Liver (tissue), 9 donors: ENCODE data around the gene PCNT. TPM values are rescaled to one million over a fixed set of nuclear protein-coding genes. Genes with fewer than 3 reads are reported as not detected.

Experiments
- DNase-seq: peaks from one replicate; pipeline ENCODE4 v3.0.0-alpha.2; 2017; ENCODE audit warnings: low spot score
- H3K27ac ChIP-seq, 2 donors: one replicate each; pipeline ENCODE4 v1.7.0; 2013; ENCODE audit warnings: inconsistent platforms in 2 of 2, low read length in 2 of 2, control low read depth in 1 of 2, low read depth in 1 of 2, mild to moderate bottlenecking in 1 of 2
- H3K27me3 ChIP-seq, 4 donors: one replicate each; pipeline versions ENCODE4 v1.6.1 to v1.7.0; 2013; ENCODE audit warnings: low read length in 3 of 4, inconsistent platforms in 1 of 4, mild to moderate bottlenecking in 1 of 4, moderate library complexity in 1 of 4; ENCODE audit not compliant: control insufficient read depth in 4 of 4, insufficient read depth in 4 of 4
- H3K36me3 ChIP-seq, 4 donors: one replicate each; pipeline versions ENCODE4 v1.6.1 to v1.7.0; 2013; ENCODE audit warnings: low read length in 3 of 4, mild to moderate bottlenecking in 3 of 4, low read depth in 1 of 4, moderate library complexity in 1 of 4; ENCODE audit not compliant: control insufficient read depth in 4 of 4, insufficient read depth in 3 of 4
- H3K4me1 ChIP-seq, 4 donors: one replicate each; pipeline versions ENCODE4 v1.6.1 to v1.7.0; 2013; ENCODE audit warnings: low read length in 3 of 4, mild to moderate bottlenecking in 3 of 4, moderate library complexity in 1 of 4; ENCODE audit not compliant: control insufficient read depth in 4 of 4, insufficient read depth in 4 of 4
- H3K4me3 ChIP-seq, 3 donors: one replicate each; pipeline versions ENCODE4 v1.6.1 to v1.7.0; 2013; ENCODE audit warnings: low read length in 3 of 3, control low read depth in 1 of 3, low read depth in 1 of 3, mild to moderate bottlenecking in 1 of 3
- H3K9ac ChIP-seq, 2 donors: one replicate each; pipeline ENCODE4 v1.7.0; 2013; ENCODE audit warnings: low read length in 2 of 2, mild to moderate bottlenecking in 2 of 2, moderate library complexity in 2 of 2, control low read depth in 1 of 2, low read depth in 1 of 2
- H3K9me3 ChIP-seq, 4 donors: one replicate each; pipeline versions ENCODE4 v1.6.1 to v1.7.0; 2013; ENCODE audit warnings: low read length in 3 of 4; ENCODE audit not compliant: control insufficient read depth in 4 of 4
- ATF3 ChIP-seq: IDR thresholded peaks from 2 replicates; pipeline ENCODE4 v1.6.1; 2016; ENCODE audit warnings: antibody characterized with exemption
- FOXA2 ChIP-seq: IDR thresholded peaks from 2 replicates; pipeline ENCODE4 v1.6.1; 2016; ENCODE audit warnings: antibody characterized with exemption
- GABPA ChIP-seq, 2 donors: IDR thresholded peaks in 1 of 2; conservative IDR thresholded peaks in 1 of 2; 2 replicates each; pipeline ENCODE4 v1.6.1; 2016; ENCODE audit warnings: antibody characterized with exemption in 2 of 2, mild to moderate bottlenecking in 1 of 2, moderate library complexity in 1 of 2
- HNF4A ChIP-seq, 2 donors: conservative IDR thresholded peaks; 2 replicates each; pipeline ENCODE4 v1.6.1; 2016; ENCODE audit warnings: antibody characterized with exemption in 2 of 2, mild to moderate bottlenecking in 2 of 2
- HNF4G ChIP-seq: IDR thresholded peaks from 2 replicates; pipeline ENCODE4 v1.6.1; 2016; ENCODE audit warnings: antibody characterized with exemption
- JUND ChIP-seq, 2 donors: IDR thresholded peaks; 2 replicates each; pipeline ENCODE4 v1.6.1; 2016; ENCODE audit warnings: antibody characterized with exemption in 2 of 2
- MAX ChIP-seq: IDR thresholded peaks from 2 replicates; pipeline ENCODE4 v1.6.1; 2016; ENCODE audit warnings: antibody characterized with exemption
- NR2F2 ChIP-seq: IDR thresholded peaks from 2 replicates; pipeline ENCODE4 v1.6.1; 2016; ENCODE audit warnings: antibody characterized with exemption
- RAD21 ChIP-seq, 2 donors: IDR thresholded peaks; 2 replicates each; pipeline ENCODE4 v1.6.1; 2016; ENCODE audit warnings: antibody characterized with exemption in 2 of 2, mild to moderate bottlenecking in 2 of 2
- RXRA ChIP-seq, 2 donors: IDR thresholded peaks; 2 replicates each; pipeline ENCODE4 v1.6.1; 2017 to 2018; ENCODE audit warnings: antibody characterized with exemption in 2 of 2, mild to moderate bottlenecking in 1 of 2
- SP1 ChIP-seq: IDR thresholded peaks from 2 replicates; pipeline ENCODE4 v1.6.1; 2018; ENCODE audit warnings: antibody characterized with exemption, mild to moderate bottlenecking
- TAF1 ChIP-seq: conservative IDR thresholded peaks from 2 replicates; pipeline ENCODE4 v1.6.1; 2016; ENCODE audit warnings: antibody characterized with exemption, mild to moderate bottlenecking
- YY1 ChIP-seq: IDR thresholded peaks from 2 replicates; pipeline ENCODE4 v1.6.1; 2016; ENCODE audit warnings: antibody characterized with exemption, mild to moderate bottlenecking
- ZBTB33 ChIP-seq: IDR thresholded peaks from 2 replicates; pipeline ENCODE4 v1.6.1; 2016; ENCODE audit warnings: antibody characterized with exemption
- WGBS: extraction: QIAGEN DNeasy Blood & Tissue Kit; methylation state at CpG from one replicate; pipeline ENCODE4 v1.1.7; 2013; 5-methylcytosine and 5-hydroxymethylcytosine counted together
- polyA plus RNA-seq, 2 donors: library from polyadenylated mRNA; stranded (reverse) in 1 of 2; unstranded in 1 of 2; fragments of 200-250 nt in 1 of 2; fragments of >200 nt in 1 of 2; fragmentation: Nextera tagmentation in 1 of 2; extraction: Ambion mirVana in 1 of 2; gene quantifications; one replicate each; pipeline versions ENCODE4 v1.2.1 to v1.2.3, GENCODE V29; 2013 to 2015
- total RNA-seq, 2 donors: library from RNA; depleted of rRNA; stranded (reverse); fragments of >200 nt; gene quantifications; one replicate each; pipeline ENCODE4 v1.2.3, GENCODE V29; 2014
- TF ChIP-seq, protein P1 (sequence below): fragments of 150-350 bp; IDR thresholded peaks from 2 replicates; pipeline ENCODE4 v1.5.1; 2017; ENCODE audit warnings: improper control_type of control experiment, low read depth, low read length; ENCODE audit not compliant: missing input control
- TF ChIP-seq, protein P2 (sequence below): IDR thresholded peaks from 2 replicates; pipeline ENCODE4 v1.6.1; 2016; ENCODE audit warnings: antibody characterized with exemption, mild to moderate bottlenecking
- donor health status: healthy.
- donor health status: healthy.
- donor health status: healthy.
- donor health status: healthy.
- donor health status: healthy.

The PCNT gene
- total and polyA plus RNA-seq, 4 donors: 6.7 to 36.8 (median 15.2) TPM

- WGBS: 96% methylated on average over 16 of the region's 16 CpGs
- Histone ChIP-seq H3K4me1 (no peaks in the 10 kb centered on the region), H3K27ac (no peak overlapping the region), H3K36me3 (peaks cover 7 to 49% (median 26%) of the 10 kb centered on the region in 4 donors), H3K27me3 (no peaks in the 10 kb centered on the region), H3K4me3 (no peak overlapping the region), H3K9ac (no peak overlapping the region), H3K9me3 (no peaks in the 10 kb centered on the region)
- TF ChIP-seq YY1: no peak
- TF ChIP-seq NR2F2: no peak
- TF ChIP-seq FOXA2: no peak
- no peak for TF ChIP-seq ZBTB33
- TF ChIP-seq, protein P1, sequence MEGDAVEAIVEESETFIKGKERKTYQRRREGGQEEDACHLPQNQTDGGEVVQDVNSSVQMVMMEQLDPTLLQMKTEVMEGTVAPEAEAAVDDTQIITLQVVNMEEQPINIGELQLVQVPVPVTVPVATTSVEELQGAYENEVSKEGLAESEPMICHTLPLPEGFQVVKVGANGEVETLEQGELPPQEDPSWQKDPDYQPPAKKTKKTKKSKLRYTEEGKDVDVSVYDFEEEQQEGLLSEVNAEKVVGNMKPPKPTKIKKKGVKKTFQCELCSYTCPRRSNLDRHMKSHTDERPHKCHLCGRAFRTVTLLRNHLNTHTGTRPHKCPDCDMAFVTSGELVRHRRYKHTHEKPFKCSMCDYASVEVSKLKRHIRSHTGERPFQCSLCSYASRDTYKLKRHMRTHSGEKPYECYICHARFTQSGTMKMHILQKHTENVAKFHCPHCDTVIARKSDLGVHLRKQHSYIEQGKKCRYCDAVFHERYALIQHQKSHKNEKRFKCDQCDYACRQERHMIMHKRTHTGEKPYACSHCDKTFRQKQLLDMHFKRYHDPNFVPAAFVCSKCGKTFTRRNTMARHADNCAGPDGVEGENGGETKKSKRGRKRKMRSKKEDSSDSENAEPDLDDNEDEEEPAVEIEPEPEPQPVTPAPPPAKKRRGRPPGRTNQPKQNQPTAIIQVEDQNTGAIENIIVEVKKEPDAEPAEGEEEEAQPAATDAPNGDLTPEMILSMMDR: no peak
- TF ChIP-seq GABPA (IDR thresholded peaks at IDR 0.05 in 1 of 2, conservative IDR thresholded peaks at IDR 0.05 in 1 of 2): no peak
- no peak for TF ChIP-seq RXRA (IDR thresholded peaks at IDR 0.05)
- no peak for TF ChIP-seq HNF4G
- no peak for TF ChIP-seq ATF3
- no peak for TF ChIP-seq SP1
- no peak for TF ChIP-seq JUND (IDR thresholded peaks at IDR 0.05)
- no peak for TF ChIP-seq RAD21 (IDR thresholded peaks at IDR 0.05)
- no peak for TF ChIP-seq MAX
- TF ChIP-seq TAF1: no peak
- TF ChIP-seq, protein P2, sequence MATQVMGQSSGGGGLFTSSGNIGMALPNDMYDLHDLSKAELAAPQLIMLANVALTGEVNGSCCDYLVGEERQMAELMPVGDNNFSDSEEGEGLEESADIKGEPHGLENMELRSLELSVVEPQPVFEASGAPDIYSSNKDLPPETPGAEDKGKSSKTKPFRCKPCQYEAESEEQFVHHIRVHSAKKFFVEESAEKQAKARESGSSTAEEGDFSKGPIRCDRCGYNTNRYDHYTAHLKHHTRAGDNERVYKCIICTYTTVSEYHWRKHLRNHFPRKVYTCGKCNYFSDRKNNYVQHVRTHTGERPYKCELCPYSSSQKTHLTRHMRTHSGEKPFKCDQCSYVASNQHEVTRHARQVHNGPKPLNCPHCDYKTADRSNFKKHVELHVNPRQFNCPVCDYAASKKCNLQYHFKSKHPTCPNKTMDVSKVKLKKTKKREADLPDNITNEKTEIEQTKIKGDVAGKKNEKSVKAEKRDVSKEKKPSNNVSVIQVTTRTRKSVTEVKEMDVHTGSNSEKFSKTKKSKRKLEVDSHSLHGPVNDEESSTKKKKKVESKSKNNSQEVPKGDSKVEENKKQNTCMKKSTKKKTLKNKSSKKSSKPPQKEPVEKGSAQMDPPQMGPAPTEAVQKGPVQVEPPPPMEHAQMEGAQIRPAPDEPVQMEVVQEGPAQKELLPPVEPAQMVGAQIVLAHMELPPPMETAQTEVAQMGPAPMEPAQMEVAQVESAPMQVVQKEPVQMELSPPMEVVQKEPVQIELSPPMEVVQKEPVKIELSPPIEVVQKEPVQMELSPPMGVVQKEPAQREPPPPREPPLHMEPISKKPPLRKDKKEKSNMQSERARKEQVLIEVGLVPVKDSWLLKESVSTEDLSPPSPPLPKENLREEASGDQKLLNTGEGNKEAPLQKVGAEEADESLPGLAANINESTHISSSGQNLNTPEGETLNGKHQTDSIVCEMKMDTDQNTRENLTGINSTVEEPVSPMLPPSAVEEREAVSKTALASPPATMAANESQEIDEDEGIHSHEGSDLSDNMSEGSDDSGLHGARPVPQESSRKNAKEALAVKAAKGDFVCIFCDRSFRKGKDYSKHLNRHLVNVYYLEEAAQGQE: no peak
- no peak for DNase-seq
Observed at GRCh38 chr21:46363698-46364097, 39.7 kb downstream of the PCNT start.

GRCh38 chr21:46366091-46366490, 42.1 kb downstream of the PCNT start:
- Histone ChIP-seq H3K4me1 (no peaks in the 10 kb centered on the region), H3K4me3 (no peak overlapping the region), H3K9me3 (no peaks in the 10 kb centered on the region), H3K27me3 (no peaks in the 10 kb centered on the region), H3K36me3 (peaks cover 7 to 49% (median 27%) of the 10 kb centered on the region in 4 donors), H3K9ac (no peak overlapping the region), H3K27ac (no peak overlapping the region)
- DNase-seq: no peak
- TF ChIP-seq GABPA (IDR thresholded peaks at IDR 0.05 in 1 of 2, conservative IDR thresholded peaks at IDR 0.05 in 1 of 2) (no peak), HNF4A (conservative IDR thresholded peaks at IDR 0.05) (no peak)
- TF ChIP-seq, protein P2: no peak
- 91% methylated on average over 11 of the region's 11 CpGs for WGBS
